UCSD-AML1 (cell line): ENCODE data around the gene SEMA5A.

Experiments used
- DNase-seq: peaks from one replicate; lab custom pipeline; 2025; ENCODE audit not compliant: unreplicated experiment; lab: John Stamatoyannopoulos, UW

SEMA5A gene

DNA sequence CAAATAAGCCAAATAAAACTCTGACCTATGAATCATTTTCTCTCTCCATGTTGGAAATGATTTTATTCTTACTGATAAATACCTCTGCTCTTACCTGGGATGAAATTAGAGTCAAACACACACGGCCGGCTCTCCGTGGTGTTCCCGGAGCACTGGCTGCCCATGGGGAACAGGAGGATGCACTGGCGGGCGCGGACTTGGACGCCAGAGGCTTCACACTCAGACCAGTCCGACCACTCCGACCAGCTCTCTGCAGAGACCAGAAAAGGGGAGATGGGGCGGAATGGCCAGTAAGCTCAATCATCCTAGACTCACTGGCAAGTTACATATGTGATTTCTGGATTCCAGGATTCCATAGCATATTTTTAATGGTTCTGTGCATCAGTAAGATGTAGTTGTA is 494.1 kb downstream of the SEMA5A start:
- DNase-seq: no peak

DNA sequence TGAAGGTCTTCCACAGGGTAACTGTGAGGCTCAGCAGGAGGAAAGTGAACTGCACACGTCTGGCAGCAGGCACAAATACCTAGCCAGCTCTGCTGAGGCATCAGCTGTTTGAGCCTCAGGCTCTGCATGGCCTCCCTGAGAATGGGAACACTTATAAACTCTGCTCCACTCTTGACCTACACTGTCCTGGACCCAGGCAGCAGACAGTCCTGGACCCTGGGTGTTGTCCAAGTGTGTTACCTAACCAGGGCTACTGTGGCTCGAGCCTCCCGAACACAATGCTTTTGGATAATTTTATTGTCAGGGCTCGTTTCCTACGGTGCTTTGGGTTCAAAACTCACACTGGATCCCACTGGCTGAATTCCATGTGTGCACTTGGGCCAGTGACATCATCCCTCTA is 497.9 kb downstream of the SEMA5A start:
- no peak for DNase-seq

DNA sequence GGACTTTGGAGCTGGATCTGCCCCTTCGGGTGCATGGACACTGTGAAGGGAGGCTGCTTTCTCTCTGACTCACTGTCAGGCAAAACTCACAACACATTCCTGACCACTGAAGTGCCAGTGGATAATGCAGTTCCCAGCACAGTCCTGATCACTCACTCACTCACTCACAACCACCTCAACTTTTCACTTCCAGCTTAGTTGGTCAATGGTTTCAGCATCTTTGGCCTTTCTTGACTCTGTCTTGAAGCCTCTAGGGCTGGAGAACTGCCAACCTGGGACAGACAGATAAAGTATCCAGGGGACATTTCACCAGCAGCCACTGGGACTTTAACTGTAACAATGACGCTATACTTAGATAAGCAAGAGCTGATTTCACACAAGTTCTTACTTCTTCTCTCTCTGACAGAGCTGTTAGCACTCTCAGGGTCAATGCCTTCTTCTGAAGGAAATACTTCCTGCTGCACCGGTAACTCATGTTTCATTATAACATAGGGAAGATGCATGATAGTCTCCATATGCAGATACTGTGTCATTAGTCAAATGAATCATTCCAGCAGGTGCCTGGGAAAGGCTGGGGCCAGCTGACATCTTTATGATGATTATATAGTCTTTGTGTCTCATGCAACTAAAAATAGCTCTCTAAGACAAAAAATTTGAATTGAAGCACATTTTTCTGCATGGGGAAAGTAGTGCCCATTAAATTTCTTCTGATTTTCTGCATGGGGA is 499.0 kb downstream of the SEMA5A start:
- no peak for DNase-seq

DNA sequence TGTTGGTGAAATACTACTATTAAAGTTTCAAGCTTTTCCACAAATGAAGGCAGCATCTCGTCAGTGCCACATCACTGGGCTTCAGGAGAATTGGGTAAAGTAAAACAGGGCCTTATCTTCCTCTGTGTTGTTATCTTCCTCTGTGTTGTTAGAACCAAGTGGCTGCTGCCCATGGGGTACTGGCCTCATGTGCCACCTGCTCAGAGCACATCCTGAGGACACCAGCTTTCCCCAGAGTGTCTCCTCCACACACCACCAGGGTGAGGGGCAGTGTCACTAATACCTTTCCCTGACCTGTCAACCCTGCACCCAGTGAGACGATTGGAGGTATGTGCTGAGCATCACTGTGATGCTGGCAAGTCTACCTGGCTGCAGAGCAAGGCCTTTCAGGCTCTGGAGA is 499.9 kb downstream of the SEMA5A start:
- no peak for DNase-seq

DNA sequence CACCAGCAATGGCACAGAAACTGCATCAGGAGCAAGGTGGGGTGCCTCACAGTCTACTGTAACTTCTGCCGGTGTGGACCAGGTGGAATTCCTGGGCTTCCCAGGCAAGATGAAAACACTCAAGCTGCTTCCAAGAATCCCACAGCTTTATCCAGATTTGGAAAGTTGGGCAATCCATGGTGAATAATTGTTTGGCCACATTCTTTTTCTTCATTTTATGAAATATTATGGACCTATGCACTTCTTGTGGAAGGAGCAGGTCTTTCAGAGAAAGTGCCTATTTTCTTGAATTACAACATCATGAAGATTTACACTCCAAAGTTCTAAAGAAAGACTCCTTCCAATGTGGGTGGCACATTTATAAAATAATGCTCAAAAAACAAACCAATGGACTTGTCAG is 503.6 kb downstream of the SEMA5A start:
- DNase-seq: no peak

DNA sequence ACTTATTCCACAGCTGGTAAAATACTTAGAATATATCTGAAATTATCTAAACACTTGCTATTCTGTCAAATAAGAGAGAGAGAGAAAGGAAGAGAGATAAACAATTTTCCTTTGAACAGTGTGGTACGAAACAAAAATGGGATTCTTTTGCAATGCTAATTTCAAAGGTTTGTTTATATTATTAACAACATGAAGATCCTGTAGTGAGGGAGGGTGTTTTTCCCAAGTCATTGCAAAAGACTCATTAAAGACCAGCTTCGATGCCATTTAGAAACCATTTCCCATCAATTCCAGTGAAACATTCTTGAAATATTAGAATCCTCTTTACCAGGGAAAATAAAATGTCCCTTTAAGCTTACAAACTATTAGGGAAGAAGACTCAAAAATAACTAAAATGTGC is 505.4 kb downstream of the SEMA5A start:
- no peak for DNase-seq

DNA sequence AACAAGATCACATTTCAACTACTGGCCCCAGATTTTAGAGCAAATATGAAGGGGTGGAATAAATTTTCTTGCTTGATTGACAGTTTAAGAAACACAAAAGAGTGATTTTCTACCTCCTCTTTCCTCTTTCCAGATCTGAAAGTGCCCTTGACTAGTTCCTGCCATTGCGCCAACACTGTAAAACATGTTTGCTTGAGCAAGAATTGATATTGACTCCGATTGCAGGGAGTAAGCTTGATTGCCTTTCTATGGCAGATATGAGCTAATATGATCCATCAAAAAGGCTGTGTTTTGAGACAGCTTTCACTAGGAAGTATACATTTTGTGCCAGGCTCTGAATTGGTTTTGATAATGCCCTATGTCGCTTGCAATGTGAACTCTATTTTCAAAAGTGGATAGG is 508.8 kb downstream of the SEMA5A start:
- no peak for DNase-seq

DNA sequence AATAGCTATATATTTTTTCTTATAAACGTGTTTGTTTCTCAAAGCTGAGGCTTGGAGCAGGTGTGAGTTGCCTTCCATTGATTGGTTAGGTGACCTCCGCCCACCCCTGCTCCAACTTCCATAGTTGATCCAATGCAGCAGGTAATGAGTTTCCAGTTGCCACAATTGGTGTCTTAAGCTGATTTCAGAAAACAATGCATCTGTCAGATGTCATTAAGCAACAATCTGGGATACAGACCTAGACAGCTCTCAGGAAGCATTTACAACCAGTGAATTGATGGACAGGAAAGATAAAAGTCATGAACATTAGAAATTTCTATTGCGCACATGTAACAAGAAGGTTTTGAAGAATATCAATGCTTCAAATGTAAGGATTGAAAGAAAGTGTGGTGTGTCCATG is 510.5 kb downstream of the SEMA5A start:
- DNase-seq: no peak

DNA sequence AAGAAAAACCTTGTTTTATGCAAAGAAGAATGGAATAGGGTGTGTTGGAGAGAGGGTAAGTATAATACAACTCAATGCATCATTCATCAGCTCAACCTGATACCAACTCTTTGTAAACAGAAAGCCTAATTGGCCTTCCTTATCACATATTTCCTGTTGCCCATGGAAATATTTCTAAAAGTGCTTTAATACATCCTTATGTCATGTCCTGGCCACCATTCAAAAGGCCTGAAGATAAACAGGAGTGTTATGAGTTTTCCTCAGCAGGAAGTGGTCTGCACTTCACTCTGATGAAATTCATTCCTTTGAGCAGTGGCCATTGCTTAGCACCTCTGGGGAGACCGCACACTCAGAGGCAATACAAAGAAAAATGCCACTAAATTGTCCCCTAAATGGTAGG is 511.2 kb downstream of the SEMA5A start:
- no peak for DNase-seq

DNA sequence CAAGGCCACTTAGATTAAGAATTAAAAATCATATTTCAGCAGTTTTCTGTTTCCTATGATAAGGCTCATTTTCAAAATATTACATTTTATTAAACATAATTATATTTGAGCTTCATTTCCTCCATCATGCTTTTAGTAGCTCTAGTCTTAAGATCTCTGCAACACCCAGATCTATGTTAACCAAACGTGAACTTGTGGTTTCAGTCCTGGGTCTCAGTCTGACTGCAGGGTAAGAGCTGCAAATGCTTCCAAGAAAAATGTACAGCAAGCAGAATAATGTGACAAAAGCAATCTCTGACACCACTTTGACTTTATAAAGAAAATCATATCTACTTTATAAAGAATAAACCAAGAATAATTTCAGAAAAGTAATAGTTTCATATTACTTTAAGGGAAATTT is 512.4 kb downstream of the SEMA5A start:
- no peak for DNase-seq

DNA sequence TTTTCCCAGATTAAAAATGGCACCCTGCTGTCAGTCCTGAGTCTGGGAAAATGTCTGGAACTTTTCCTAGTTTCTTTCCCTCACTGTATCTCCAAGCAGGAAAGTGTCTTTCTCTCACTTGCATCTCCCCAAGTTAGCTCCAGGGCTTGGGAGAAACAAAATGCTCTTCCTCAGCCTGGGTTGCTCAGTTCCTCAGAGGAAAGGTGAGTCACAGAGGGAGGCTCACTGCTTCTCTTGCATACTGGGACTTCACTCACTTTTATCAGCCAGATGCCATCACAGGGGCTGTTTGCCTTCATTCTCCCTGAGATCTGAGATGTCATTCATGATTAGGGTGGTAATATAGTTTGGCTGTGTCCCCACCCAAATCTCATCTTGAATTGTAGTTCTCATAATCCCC is 519.9 kb downstream of the SEMA5A start:
- DNase-seq: no peak

DNA sequence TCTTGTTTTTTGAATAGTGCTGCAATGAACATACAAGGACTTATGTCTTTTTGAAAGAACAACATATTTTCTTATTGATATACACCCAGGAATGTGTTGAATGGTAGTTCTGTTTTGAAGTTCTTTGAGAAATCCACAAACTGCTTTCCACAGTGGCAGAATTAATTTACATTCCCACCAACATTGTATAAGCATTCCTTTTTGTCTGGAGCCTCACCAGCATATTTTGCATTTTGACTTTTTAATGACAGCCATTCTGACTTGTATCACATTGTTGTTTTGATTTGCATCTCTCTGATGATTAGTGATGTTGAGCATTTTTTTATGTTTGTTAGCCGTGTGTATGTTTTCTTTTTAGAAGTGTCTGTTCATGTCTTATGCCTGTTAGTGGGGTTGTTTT is 524.9 kb downstream of the SEMA5A start:
- DNase-seq: no peak

DNA sequence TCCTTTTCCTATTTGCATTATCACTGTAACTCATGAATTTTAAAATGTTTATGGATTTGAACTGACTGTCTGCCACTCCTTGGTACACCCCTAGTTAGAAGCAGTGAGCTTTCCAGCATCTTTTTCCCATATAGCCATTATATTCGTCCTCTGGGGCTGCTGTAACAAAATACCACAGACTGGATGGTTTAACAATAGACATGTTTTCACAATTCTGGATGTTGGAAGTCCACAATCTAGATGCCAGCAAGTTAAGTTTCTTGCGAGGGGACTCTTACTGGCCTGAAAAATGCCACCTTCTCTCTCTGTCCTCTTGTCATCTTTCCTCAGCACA is 530.0 kb downstream of the SEMA5A start:
- no peak for DNase-seq

DNA sequence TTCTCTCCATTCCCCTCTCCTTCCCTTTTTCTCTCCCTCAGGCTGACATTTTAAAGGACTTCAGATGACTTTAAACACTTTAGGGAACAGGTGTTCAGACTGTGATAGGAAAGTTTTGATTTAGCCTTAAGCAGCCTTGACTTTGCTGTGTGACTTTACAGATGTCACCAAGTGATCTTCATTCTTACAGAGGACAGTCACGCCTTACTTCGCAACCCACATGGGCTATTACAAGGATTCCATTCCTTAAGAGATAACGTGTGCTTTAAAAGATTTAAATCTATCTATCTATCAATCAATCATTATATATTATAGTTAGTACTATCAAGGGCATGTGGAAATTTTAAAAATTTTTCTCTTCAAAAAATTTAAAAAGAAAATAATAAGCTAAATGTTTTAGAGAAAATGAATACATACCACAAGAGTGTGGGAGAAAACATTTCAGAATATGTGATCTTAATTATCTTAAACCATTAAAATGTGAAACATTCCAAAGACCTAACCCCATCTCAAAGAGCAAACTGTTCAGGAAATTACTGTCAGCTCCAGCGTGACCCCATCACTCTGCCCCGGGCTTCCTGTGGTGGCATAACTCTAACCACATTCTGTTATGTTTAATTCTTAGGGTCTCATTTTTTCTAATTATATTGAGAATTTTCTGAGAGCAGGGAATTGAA is 530.5 kb downstream of the SEMA5A start:
- no peak for DNase-seq

DNA sequence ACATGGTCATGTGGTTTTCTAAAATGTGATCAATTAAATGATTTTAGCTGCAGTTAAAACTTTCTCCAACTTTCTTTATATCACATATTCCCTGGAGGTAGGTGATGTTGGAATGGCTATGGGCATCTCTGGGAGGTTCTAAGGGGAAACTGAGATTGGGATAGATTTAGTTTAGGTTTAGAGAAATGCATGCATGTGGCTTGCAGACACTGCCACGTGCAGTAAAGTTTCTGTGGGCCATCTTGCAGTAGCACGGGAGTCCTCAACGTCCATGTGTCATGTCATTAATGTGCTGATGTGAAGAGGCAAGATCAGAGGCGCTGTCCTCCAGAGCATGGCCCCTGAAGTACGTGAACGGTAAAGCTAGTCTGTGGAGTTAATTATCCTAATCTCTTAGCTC is 532.7 kb downstream of the SEMA5A start:
- DNase-seq: no peak

DNA sequence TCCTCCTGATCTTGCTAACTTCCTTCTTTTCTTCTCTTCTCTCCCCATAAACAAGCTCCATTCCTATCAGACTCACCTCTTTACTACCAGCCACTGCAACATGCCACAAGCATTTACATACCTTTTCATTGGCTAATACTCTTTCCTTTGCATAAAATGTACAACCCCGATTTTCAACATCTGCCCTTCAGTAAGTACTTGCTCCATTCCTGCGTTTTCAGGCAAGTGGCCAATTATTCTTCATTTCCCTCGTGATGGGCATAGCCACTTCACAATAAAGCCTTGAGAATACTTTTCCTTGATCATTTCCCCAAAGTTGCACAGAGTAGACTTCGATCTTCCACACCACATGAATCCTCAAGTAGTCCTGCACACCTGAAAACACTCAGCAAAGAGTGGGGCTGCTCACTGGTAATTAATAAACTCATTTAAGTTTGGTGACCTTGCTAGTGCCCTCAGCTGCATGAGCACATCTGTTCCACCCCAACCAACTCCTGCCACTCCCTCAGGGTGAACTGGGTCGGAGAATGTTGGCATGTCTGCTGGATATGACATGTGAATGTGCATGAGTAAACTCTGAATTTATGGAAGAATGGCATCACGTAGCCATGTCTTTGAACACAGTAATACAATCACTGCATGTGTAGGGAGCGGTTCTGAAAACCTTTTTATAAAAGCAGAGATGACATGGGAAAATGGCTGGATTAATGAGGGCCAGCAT is 535.8 kb downstream of the SEMA5A start:
- no peak for DNase-seq

DNA sequence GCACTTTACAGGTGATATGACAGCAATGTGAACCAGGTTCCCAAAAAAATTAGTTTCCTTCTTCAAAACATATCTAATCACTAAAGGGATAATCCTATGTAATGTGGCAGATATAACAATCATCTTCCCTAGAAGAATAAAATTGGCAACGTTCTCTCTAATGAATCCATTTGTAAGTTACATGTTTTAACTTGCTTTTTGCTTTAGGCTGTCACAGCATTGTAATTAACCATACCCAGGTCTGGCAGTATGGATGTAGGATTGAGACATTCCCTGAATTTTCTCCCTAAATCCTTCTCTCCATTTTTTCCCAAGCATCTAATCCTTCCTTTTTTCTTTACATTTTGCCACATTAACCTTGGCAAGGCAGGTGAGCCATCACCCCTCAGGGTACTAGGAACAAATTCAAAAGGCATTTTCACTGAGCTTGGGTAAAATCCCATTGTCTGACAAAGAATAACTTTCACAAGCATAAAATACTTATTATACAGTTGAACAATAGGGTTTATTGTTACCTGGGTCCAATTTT is 548.3 kb downstream of the SEMA5A start:
- DNase-seq: no peak

DNA sequence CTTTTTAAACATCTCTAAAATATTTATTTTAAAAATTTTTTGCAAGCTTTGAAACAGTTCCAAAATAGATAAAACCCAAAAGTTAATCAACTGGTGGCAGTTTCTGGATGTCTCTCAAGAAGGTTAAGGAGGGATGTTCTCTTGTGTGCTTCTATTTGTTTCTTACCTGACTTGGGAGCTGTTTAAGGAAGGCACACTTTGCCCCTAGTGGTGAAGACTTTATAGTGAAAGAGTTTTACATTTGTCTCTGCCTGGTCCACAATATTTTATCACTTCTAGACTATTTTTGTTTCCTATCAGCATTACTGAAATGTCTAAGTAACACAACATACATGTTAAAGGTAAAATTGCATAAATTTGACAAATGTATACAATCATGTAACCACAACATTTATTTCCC is 552.8 kb downstream of the SEMA5A start:
- no peak for DNase-seq
